Endothelial cell of umbilical vein (primary cell): Measurements from ENCODE around the gene GZMM. TPM values are rescaled to one million over a fixed set of nuclear protein-coding genes. Genes with fewer than 3 reads are reported as not detected.

Source experiments
- BruUV-seq: library from RNA; stranded (reverse); fragments of 400-500 nt; replicated peaks from 2 replicates; lab custom pipeline; 2021; lab: Mats Ljungman, UMichigan
- CTCF ChIA-PET: fragments of 300-600, 350-600 bp; sonication (Branson Sonifier 250); formaldehyde crosslinking; loops from one replicate; lab custom pipeline; 2021; ENCODE audit warnings: antibody characterized with exemption, inconsistent platforms; lab: Charles Lee
- POLR2A ChIA-PET: fragments of 300-600, 350-600 bp; sonication (Branson Sonifier 250); formaldehyde crosslinking; loops from one replicate; lab custom pipeline; 2021; ENCODE audit warnings: antibody characterized with exemption, inconsistent platforms; lab: Charles Lee
- DNase-seq: peaks from one replicate; pipeline ENCODE4 v3.0.0-alpha.2; 2011; ENCODE audit warnings: low read depth, low spot score
- FAIRE-seq: peaks from 2 replicates; lab custom pipeline; 2011; peaks lifted over from hg19 to GRCh38; lab: Jason Lieb, UNC
- H2AFZ ChIP-seq: 2 replicates; pipeline ENCODE4 v1.6.0; 2012; ENCODE audit warnings: low read depth, low read length, control low read depth, inconsistent platforms
- H3K27ac ChIP-seq: 2 replicates; pipeline ENCODE4 v1.5.1; 2011; ENCODE audit warnings: low read depth, mild to moderate bottlenecking, control low read depth, low read length, moderate library complexity; ENCODE audit not compliant: insufficient read depth
- H3K27me3 ChIP-seq, 2 experiments: 2 replicates each; pipeline versions ENCODE4 v1.6.0 to v1.6.1; 2011; ENCODE audit warnings: low read length in 2 of 2, mixed read lengths in 1 of 2; ENCODE audit not compliant: control insufficient read depth in 2 of 2, insufficient read depth in 2 of 2
- H3K36me3 ChIP-seq, 2 experiments: 2 replicates in 1 of 2; 3 replicates in 1 of 2; pipeline ENCODE4 v1.5.1; 2011; ENCODE audit warnings: low read length in 2 of 2, mild to moderate bottlenecking in 1 of 2, moderate library complexity in 1 of 2; ENCODE audit not compliant: control insufficient read depth in 2 of 2, insufficient read depth in 2 of 2; ENCODE audit errors: extremely low read depth in 1 of 2
- H3K4me1 ChIP-seq: 3 replicates; pipeline ENCODE4 v1.5.1; 2011; ENCODE audit warnings: mild to moderate bottlenecking, low read length; ENCODE audit not compliant: control insufficient read depth, insufficient read depth; ENCODE audit errors: extremely low read depth
- H3K4me2 ChIP-seq: 2 replicates; pipeline ENCODE4 v1.6.1; 2011; ENCODE audit warnings: low read length, control low read depth, mixed read lengths; ENCODE audit not compliant: insufficient read depth
- H3K4me3 ChIP-seq, 3 experiments: fragments of 200-600 bp in 1 of 3; sonication (generic), shearing (Covaris generic) in 1 of 3; replicated peaks in 1 of 3; 2 replicates each; pipeline ENCODE4 v1.5.1; 2011 to 2016; ENCODE audit warnings: control low read depth in 3 of 3, low read length in 3 of 3, mild to moderate bottlenecking in 2 of 3, inconsistent platforms in 1 of 3, low read depth in 1 of 3, moderate library complexity in 1 of 3; ENCODE audit not compliant: insufficient read depth in 1 of 3
- H3K79me2 ChIP-seq: 2 replicates; pipeline ENCODE4 v1.6.0; 2012; ENCODE audit warnings: low read length, inconsistent platforms; ENCODE audit not compliant: control insufficient read depth, insufficient read depth
- H3K9ac ChIP-seq: replicated peaks from 2 replicates; pipeline ENCODE3; 2011; ENCODE audit warnings: low read length, control low read depth; ENCODE audit not compliant: insufficient read depth; ENCODE audit errors: extremely low read depth
- H3K9me1 ChIP-seq: replicated peaks from 3 replicates; pipeline ENCODE4 v1.6.0; 2011; ENCODE audit warnings: mild to moderate bottlenecking, low read length; ENCODE audit not compliant: control insufficient read depth, insufficient read depth; ENCODE audit errors: extremely low read depth
- H3K9me3 ChIP-seq: replicated peaks from 2 replicates; pipeline ENCODE4 v1.5.1; 2012; ENCODE audit warnings: low read length, inconsistent platforms; ENCODE audit not compliant: control insufficient read depth, insufficient read depth
- H4K20me1 ChIP-seq: replicated peaks from 2 replicates; pipeline ENCODE3; 2011; ENCODE audit warnings: mild to moderate bottlenecking, low read length; ENCODE audit not compliant: control insufficient read depth, insufficient read depth; ENCODE audit errors: extremely low read depth
- CTCF ChIP-seq, 2 donors: IDR thresholded peaks; 1 replicate in 1 of 2; 2 replicates in 1 of 2; pipeline ENCODE4 v1.5.1; 2011; ENCODE audit warnings: low read length in 2 of 2, mild to moderate bottlenecking in 2 of 2, moderate library complexity in 2 of 2, control low read depth in 1 of 2, inconsistent platforms in 1 of 2, low read depth in 1 of 2; ENCODE audit not compliant: insufficient read depth in 1 of 2; ENCODE audit errors: extremely low read depth in 1 of 2
- EZH2 ChIP-seq: IDR thresholded peaks from 2 replicates; pipeline ENCODE4 v1.6.1; 2012; ENCODE audit warnings: borderline replicate concordance, low read depth, mild to moderate bottlenecking, moderate library complexity, low read length, inconsistent platforms; ENCODE audit not compliant: severe bottlenecking
- FOS ChIP-seq: IDR thresholded peaks from 2 replicates; pipeline ENCODE4 v1.6.1; 2011; ENCODE audit warnings: mild to moderate bottlenecking, low read length, moderate library complexity, borderline replicate concordance; ENCODE audit not compliant: insufficient read depth
- GATA2 ChIP-seq: IDR thresholded peaks from 2 replicates; pipeline ENCODE4 v1.7.0; 2011; ENCODE audit warnings: low read depth, mild to moderate bottlenecking, moderate library complexity, mixed read lengths, low read length; ENCODE audit not compliant: insufficient read length, insufficient read depth
- JUN ChIP-seq: IDR thresholded peaks from 2 replicates; pipeline ENCODE4 v1.6.1; 2011; ENCODE audit warnings: borderline replicate concordance, low read depth; ENCODE audit not compliant: insufficient read length, insufficient read depth
- MYC ChIP-seq: IDR thresholded peaks from one replicate; pipeline ENCODE4 v1.6.1; 2011; ENCODE audit warnings: mild to moderate bottlenecking, low read depth, low read length
- POLR2A ChIP-seq: IDR thresholded peaks from 2 replicates; pipeline ENCODE4 v1.6.1; 2012; ENCODE audit warnings: low read depth, mild to moderate bottlenecking, control low read depth, low read length
- POLR2AphosphoS5 ChIP-seq: IDR thresholded peaks from 2 replicates; pipeline ENCODE4 v1.6.1; 2012; ENCODE audit warnings: low read depth, mild to moderate bottlenecking, control low read depth, low read length, moderate library complexity; ENCODE audit not compliant: insufficient read depth
- dilution Hi-C: fragments of 300-500 bp; cut with MboI; formaldehyde crosslinking; loops from one replicate; pipeline ENCODE4 v1.15.0; 2019; ENCODE audit warnings: low sequenced_read_pairs; ENCODE audit not compliant: extremely low pct_ligation_motif_present
- intact Hi-C: fragments of 100-400 bp; cut with micrococcal nuclease; formaldehyde crosslinking; loops from one replicate; pipeline ENCODE4 v1.10.0; 2022
- polyA plus RNA-seq, 4 experiments: library from polyadenylated mRNA; depleted of rRNA in 3 of 4; stranded (reverse) in 3 of 4; unstranded in 1 of 4; fragments of >200 nt; gene quantifications; 2 replicates each; pipeline versions ENCODE4 v1.2.1 to v1.2.3, GENCODE V29; 2011 to 2012; ENCODE audit warnings: missing spikeins in 1 of 4
- total RNA-seq: library from RNA; stranded (reverse); gene quantifications from 2 replicates; pipeline ENCODE4 v1.2.3, GENCODE V29; 2021
- TF ChIP-seq, protein P1 (sequence below): IDR thresholded peaks from 2 replicates; pipeline ENCODE4 v1.6.1; 2011; ENCODE audit not compliant: insufficient read depth, insufficient read length

The GZMM gene
- total and polyA plus RNA-seq, 2 donors (not counting 3 experiments of a cell fraction or from before 2014, with no cell fraction given): not detected

DNA sequence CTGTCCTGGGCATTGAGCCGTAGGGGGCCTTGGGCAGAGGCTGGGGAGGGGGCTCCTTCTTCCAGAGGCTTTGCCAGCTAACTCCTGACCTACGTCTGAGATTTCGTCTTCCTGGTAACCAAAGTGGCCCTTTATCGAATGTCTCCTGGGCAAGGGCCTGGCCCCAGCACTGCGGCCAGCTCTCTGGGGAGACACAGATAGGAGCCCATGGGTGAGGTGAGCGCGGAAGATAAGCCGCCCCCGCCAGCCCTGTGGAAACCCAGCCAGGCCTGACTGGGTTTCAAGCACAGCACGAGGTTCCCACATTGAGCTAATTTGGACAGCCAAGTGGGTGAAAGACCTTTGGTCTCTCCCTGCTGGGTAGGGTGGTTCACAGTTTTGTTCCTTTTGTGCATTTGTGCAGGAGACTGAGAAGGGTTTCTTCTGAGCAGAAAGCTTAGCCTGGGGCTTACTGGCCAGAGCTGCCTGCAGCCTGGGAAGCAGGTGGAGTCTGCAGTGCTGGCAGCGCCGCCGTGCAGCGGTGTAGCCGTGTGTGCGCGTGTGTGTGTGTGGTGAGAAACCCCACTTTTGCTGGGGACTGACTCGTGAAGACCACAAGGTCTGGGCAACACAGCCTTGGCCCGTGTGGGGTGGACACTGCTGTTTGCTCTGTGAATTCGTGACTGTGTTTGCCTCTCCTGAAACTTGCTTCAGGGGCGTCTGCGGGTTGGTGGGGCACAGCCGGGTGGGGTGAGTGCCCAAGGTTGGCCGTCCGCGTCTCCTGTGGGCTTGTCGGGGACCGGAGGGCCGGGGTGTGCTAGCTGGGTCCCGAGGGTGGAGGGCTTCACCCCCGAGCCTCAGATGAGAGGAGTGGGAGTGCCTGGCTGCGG lies 31.0 kb downstream of the GZMM start:
- H3K9ac ChIP-seq: no peak overlapping the region
- CTCF ChIA-PET: interaction anchor here (0.7 to 2.6 kb wide), 3 partner anchors 9 to 64 kb away, joined by 3 to 21 read pairs (median 3); no protein-coding TSS in a partner anchor
- peak overlapping the region; percentile 2 for H3K4me2 ChIP-seq
- TF ChIP-seq GATA2: no peak
- no peak for TF ChIP-seq POLR2AphosphoS5
- H3K9me1 ChIP-seq: no peaks in the 10 kb centered on the region
- FAIRE-seq (no peak), DNase-seq (peak; percentile 26)
- H3K79me2 ChIP-seq: peaks cover 70% of the 10 kb centered on the region
- no peak overlapping the region for H3K4me3 ChIP-seq
- peaks cover 28% of the 10 kb centered on the region for H3K4me1 ChIP-seq
- H2AFZ ChIP-seq: no peak overlapping the region
- no peaks in the 10 kb centered on the region for H3K27me3 ChIP-seq
- intact Hi-C loops: no loop called here
- no TSS peak for BruUV-seq
- H3K36me3 ChIP-seq: peaks cover 4 to 11% of the 10 kb centered on the region in 2 experiments
- POLR2A ChIA-PET: interaction anchor here (1.2 kb wide), 1 partner anchor 9 kb away, joined by 3 read pairs; no protein-coding TSS in a partner anchor
- H3K9me3 ChIP-seq: no peaks in the 10 kb centered on the region
- dilution Hi-C loops: no loop called here
- peaks cover 2% of the 10 kb centered on the region for H4K20me1 ChIP-seq
- no peak overlapping the region for H3K27ac ChIP-seq

- Histone ChIP-seq H2AFZ (no peak overlapping the region), H3K4me2 (peak overlapping the region; percentile 2), H3K27me3 (no peaks in the 10 kb centered on the region), H3K9me1 (no peaks in the 10 kb centered on the region), H3K9me3 (no peaks in the 10 kb centered on the region), H3K4me3 (no peak overlapping the region), H4K20me1 (peaks cover 2% of the 10 kb centered on the region), H3K79me2 (peaks cover 75% of the 10 kb centered on the region), H3K4me1 (peaks cover 28% of the 10 kb centered on the region), H3K9ac (no peak overlapping the region), H3K36me3 (peaks cover 5 to 17% of the 10 kb centered on the region in 2 experiments), H3K27ac (no peak overlapping the region)
- FAIRE-seq (peak; percentile 93), DNase-seq (peak; percentile 50)
- ChIA-PET CTCF (interaction anchor here (0.5 to 2.6 kb wide), 9 partner anchors 8 to 158 kb away, joined by 3 to 21 read pairs (median 4); partner anchors contain the start of gene RNF126), POLR2A (interaction anchor here (1.0 kb wide), 1 partner anchor 9 kb away, joined by 4 read pairs; no protein-coding TSS in a partner anchor)
- TF ChIP-seq FOS (peak; percentile 56), POLR2AphosphoS5 (peak; percentile 42), JUN (peak; percentile 26), CTCF (IDR thresholded peaks at IDR 0.05; ENCODE audit: extremely low read depth in 1 of 2, insufficient read depth in 1 of 2, low read depth in 1 of 2, low read length in 2 of 2) (no peak), POLR2A (no peak), MYC (no peak), EZH2 (no peak), GATA2 (no peak)
- TF ChIP-seq, protein P1, sequence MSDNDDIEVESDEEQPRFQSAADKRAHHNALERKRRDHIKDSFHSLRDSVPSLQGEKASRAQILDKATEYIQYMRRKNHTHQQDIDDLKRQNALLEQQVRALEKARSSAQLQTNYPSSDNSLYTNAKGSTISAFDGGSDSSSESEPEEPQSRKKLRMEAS: no peak
- intact Hi-C loops: no loop called here
- dilution Hi-C loops: no loop called here
- no TSS peak for BruUV-seq
Measured at GRCh38 chr19:575527-576506, 32.0 kb downstream of the GZMM start.
